COLO668 (cell line): Measurements from ENCODE around the gene TANGO2.

Experiments
- DNase-seq: peaks from one replicate; lab custom pipeline; 2025; ENCODE audit not compliant: unreplicated experiment; lab: John Stamatoyannopoulos, UW

TANGO2 gene

GRCh38 chr22:20039683-20040325, 18.9 kb downstream of the TANGO2 start:
- no peak for DNase-seq

- no peak for DNase-seq
Measured at GRCh38 chr22:20040327-20041200, 19.7 kb downstream of the TANGO2 start.

- DNase-seq, result no peak
Measured at GRCh38 chr22:20043057-20043996, 22.4 kb downstream of the TANGO2 start.

- no peak for DNase-seq
Measured at GRCh38 chr22:20043997-20044342, 23.1 kb downstream of the TANGO2 start.

- DNase-seq, result no peak
Measured at GRCh38 chr22:20044495-20045151, 23.7 kb downstream of the TANGO2 start.

GRCh38 chr22:20046730-20047129, 25.8 kb downstream of the TANGO2 start:
- no peak for DNase-seq

GRCh38 chr22:20051927-20052308, 31.0 kb downstream of the TANGO2 start:
- no peak for DNase-seq

GRCh38 chr22:20052309-20053259, 31.7 kb downstream of the TANGO2 start:
- no peak for DNase-seq

- no peak for DNase-seq
Measured at GRCh38 chr22:20053407-20054033, 32.6 kb downstream of the TANGO2 start.

GRCh38 chr22:20054034-20054427, 33.1 kb downstream of the TANGO2 start:
- DNase-seq, result no peak

GRCh38 chr22:20054485-20054884, 33.6 kb downstream of the TANGO2 start:
- DNase-seq, result no peak

GRCh38 chr22:20055144-20055543, 34.2 kb downstream of the TANGO2 start:
- no peak for DNase-seq

GRCh38 chr22:20055654-20056053, 34.7 kb downstream of the TANGO2 start:
- no peak for DNase-seq

GRCh38 chr22:20056161-20056560, 35.3 kb downstream of the TANGO2 start:
- DNase-seq, result no peak

GRCh38 chr22:20056696-20057386, 35.9 kb downstream of the TANGO2 start:
- DNase-seq, result no peak

- DNase-seq, result no peak
Measured at GRCh38 chr22:20057596-20058268, 36.8 kb downstream of the TANGO2 start.

- DNase-seq, result no peak
Measured at GRCh38 chr22:20058989-20059770, 38.3 kb downstream of the TANGO2 start.
